Stimulated activated CD8-positive, alpha-beta memory T cell treated with anti-CD3 and anti-CD28 coated beads, Interleukin-12 subunit alpha, Interleukin-12 subunit beta, amount 100 ng/mL, for 24 hours (primary cell): ENCODE data around the gene TMX4.
"Not testable (repeated sequence)": the region's sequence is repeated elsewhere in the genome, so short reads cannot be mapped to it uniquely, and the experiment has no call there.

Experiments
- DNase-seq: peaks from one replicate; pipeline ENCODE4 v3.0.0-alpha.2; 2020; ENCODE audit errors: extremely low read depth

Gene TMX4, protein sequence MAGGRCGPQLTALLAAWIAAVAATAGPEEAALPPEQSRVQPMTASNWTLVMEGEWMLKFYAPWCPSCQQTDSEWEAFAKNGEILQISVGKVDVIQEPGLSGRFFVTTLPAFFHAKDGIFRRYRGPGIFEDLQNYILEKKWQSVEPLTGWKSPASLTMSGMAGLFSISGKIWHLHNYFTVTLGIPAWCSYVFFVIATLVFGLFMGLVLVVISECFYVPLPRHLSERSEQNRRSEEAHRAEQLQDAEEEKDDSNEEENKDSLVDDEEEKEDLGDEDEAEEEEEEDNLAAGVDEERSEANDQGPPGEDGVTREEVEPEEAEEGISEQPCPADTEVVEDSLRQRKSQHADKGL

GRCh38 chr20:8019246-8019997 lies at the start of gene TMX4:
Gene TMX4, minus strand, starts transcription at chr20:8019761. Its CDS starts 148 bp downstream, at chr20:8019613.
- DNase-seq: peak; percentile 84

GRCh38 chr20:8067082-8067481 lies 47.5 kb upstream of the TMX4 start:
- no peak for DNase-seq

GRCh38 chr20:8066662-8067061 lies 47.1 kb upstream of the TMX4 start:
- DNase-seq: no peak

- DNase-seq: no peak
Observed at GRCh38 chr20:8065691-8066090, 46.1 kb upstream of the TMX4 start.

GRCh38 chr20:8062756-8063155 lies 43.2 kb upstream of the TMX4 start:
- no peak for DNase-seq

DNA sequence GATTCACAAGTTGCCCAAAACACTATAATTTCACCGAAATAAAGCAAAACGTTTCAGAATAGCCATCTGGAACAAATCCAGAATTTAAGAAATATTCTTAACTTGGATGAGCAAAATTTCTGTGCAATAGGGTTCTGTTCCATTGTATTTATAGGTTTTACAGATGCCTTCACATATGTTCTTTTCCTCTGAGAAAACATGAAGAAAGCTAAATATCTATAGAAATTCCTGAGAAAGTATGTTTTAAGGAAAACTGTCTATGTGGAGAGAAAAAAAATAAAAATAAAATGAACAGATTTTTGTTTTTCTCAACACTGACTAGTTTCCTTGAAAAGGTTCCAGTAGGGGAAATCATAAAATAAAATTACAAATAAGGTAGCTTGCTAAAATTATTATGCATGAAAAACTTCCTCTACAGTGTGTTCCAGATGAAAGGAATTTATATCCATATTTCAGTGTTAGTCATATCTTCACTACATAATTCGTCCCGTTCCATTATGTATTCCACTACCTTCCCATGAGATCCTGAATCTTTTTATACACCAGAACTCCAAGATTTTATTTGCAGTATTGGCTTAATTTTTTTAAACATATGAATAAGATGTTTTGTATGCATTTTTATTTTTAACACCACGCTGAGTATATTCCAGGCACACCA lies 42.4 kb upstream of the TMX4 start:
- DNase-seq: no peak

- DNase-seq: no peak
Observed at GRCh38 chr20:8060977-8061376, 41.4 kb upstream of the TMX4 start.

DNA sequence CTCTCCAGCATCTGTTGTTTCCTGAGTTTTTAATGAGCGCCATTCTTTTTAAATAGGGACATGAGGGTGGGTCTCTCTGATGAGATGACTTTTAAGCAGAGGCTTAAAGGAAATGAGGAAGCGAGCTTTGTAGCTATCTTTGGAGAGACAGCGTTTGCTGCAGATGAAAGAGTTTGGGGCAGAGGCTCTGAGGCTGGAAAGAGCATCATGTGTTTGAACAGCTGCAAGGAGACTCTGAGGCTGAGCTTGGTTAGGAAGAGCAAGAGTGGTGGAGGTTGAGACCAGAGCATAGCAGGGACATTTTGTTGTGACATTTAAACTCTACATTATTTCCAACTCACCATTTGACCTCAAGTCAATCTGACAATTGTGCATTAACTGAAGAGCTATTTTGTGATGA lies 38.3 kb upstream of the TMX4 start:
- no peak for DNase-seq

GRCh38 chr20:8055096-8055495 lies 35.5 kb upstream of the TMX4 start:
- DNase-seq: no peak

DNA sequence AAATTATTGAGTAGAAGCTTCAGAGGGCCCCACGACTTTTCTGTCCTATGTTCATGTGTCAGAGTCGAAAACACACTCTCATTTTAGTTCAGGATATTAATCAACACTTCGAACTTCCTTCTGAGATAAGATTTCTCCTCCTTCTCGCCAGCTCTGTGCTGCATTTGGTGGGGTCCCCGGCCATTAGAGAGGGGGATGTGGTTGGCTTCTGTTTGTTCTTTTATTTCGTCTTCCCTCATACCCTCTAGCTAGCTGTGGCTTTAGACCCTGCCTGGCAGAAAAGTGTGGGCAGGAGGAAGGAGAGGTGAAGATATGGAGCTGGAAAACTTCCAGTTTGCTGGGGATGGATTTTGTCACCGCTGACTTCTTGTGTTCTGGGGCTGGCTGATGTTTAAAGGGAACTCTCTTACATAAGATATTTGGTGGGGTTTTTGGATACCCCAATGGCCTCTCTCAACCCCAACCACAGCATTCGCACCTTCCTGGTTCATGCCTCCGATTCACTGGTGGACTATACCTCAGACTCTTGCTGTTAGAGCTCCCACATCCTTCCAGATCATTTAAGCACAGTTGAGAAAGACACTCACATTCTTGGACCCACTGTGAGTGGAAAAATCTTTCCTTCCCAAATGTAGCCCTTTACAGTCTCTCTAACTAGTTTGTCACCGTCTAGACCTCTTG lies 30.7 kb upstream of the TMX4 start:
- DNase-seq: no peak

- no peak for DNase-seq
Observed at GRCh38 chr20:8049310-8049709, 29.7 kb upstream of the TMX4 start.

DNA sequence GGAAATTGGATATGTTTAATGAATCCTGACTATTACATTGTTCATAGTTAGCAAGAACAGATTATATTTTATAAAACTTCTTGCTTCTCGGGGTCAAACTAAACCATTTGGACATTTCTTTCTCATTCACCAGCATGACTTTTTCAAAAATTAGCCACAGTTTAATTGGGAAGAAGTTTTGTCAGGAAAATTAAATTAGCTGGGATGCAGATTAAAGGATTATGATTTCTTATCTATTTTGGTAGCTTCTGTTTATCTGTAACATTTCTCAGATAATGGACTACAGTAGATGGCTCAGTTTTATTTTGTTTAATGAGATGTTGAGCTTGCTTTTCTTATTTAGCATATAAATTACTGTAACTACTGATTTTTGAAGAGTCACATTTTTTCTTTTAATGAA lies 26.4 kb upstream of the TMX4 start:
- no peak for DNase-seq

- no peak for DNase-seq
Observed at GRCh38 chr20:8043687-8044282, 24.2 kb upstream of the TMX4 start.

- DNase-seq: no peak
Observed at GRCh38 chr20:8039042-8039441, 19.5 kb upstream of the TMX4 start.

DNA sequence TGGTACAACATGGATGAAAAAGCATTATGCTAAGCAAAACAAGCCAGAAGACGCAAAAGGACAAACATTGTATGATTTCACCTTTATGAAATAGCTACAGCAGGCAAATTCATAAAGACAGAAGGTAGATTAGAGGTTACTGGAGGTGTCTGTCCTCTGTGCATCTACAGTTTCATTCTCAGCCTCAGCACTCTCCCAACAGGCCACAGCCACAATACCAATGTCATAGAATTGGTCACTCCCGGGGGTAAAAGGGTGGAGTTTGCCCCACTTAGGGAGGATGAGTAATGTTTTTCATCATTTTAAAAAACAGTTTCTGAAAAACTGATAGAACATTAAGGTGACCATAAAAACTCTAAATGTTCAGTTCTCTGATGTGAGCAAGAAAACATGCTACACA lies 17.2 kb upstream of the TMX4 start:
- no peak for DNase-seq

- no peak for DNase-seq
Observed at GRCh38 chr20:8033151-8033841, 13.7 kb upstream of the TMX4 start.

GRCh38 chr20:8032499-8032898 lies 12.9 kb upstream of the TMX4 start:
- DNase-seq: no peak

DNA sequence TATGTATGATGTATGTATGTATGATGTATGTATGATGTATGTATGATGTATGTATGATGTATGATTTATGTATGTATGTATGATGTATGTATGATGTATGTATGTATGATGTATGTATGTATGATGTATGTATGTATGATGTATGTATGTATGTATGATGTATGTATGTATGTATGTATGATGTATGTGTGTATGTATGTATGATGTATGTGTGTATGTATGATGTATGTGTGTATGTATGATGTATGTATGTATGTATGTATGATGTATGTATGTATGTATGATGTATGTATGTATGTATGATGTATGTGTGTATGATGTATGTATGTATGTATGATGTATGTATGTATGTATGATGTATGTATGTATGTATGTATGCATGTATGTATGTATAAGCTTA lies 12.0 kb upstream of the TMX4 start:
- not testable (repeated sequence) for DNase-seq

GRCh38 chr20:8021541-8022269 lies 2.1 kb upstream of the TMX4 start:
- no peak for DNase-seq

DNA sequence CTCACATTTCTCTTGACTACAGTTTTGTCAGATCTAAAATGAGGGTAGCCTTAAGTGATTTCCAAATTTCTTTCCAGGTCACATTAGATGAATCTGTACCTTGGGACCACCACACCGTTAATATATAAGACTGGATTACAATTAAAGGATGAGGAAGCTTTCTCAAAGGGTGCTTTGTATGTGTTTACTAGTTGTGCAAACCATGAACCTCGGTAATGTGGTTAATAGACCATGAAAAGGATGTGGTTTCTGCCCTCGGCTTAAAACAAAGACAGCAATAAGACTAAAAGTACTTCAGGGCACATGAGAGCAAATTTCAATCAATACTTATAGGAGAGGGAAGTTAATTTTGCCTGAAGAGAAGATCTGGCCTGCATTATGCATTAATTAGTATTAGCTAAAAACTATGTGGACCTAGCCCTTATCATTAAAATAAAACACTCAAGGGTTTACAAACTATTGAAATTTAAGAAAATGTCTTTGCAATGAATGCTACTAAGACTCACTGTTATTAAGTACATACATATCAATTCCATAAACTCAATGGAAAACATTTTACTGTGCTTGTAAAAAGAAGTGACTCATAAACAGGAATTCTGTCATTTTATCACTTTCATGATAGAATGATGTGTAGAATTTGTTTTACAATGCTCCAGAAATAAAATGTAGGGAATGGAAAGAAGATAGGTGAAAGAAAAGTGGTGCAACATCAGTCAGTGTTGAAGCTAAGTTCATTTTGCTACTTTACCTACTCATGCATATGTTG lies 936 bp upstream of the TMX4 start:
- no peak for DNase-seq
